ENCODE data around the gene TMEM232.

TMEM232 gene

DNA sequence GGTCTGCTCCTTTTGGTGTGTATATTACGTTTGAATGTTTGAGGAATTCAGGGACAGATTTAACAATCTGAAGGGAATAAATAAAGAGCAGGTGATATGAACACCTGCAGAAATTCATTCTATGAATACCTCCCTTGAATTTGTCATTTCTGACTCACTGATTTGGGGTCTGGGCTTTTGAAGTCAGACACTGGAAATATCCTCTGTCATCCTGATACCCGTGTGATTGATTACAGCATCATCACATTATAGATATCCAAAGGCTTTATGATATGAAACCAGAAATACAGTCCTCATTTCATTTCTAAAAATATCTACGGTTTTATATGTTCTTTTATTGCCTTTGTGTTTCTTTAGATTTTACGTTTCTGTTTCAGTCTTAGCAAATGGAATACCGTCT is 68.5 kb downstream of the TMEM232 start:
- TF ChIP-seq, protein P1, sequence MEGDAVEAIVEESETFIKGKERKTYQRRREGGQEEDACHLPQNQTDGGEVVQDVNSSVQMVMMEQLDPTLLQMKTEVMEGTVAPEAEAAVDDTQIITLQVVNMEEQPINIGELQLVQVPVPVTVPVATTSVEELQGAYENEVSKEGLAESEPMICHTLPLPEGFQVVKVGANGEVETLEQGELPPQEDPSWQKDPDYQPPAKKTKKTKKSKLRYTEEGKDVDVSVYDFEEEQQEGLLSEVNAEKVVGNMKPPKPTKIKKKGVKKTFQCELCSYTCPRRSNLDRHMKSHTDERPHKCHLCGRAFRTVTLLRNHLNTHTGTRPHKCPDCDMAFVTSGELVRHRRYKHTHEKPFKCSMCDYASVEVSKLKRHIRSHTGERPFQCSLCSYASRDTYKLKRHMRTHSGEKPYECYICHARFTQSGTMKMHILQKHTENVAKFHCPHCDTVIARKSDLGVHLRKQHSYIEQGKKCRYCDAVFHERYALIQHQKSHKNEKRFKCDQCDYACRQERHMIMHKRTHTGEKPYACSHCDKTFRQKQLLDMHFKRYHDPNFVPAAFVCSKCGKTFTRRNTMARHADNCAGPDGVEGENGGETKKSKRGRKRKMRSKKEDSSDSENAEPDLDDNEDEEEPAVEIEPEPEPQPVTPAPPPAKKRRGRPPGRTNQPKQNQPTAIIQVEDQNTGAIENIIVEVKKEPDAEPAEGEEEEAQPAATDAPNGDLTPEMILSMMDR (IDR thresholded peaks at IDR 0.05), result no peak

DNA sequence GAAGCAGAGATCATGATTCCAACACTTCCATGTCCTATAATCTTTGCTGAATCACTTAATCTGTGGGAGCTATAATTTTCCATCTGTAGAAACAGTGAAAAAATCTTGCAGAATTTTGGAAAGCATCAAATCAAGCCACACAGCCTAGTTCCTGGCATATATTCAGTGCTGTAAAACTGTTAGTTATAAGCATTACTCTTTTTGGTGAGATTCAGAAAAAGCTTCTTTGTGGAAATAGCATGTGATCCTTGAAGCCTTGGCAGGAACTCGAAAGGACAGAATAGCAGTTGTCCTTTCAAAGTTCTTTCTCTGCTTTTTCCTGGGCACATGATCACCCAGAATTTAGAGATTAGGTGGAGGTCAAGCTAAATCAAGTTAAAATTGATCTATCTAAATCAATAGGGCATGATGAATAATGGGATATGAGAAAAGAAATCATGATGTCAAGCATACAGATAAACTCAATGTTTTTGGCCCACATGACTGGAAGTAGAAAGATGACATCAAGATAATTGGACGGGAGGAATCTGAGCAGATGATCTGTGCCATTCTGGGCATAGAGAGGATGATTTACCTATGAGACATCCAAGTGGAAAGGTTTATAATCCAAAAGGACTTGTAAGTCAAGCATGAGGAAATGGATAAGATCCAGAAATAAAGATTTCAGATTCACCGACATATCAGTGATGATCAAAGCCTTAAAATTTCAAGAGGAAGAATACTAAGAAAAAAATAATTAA is 73.1 kb downstream of the TMEM232 start:
- TF ChIP-seq, protein P1 (IDR thresholded peaks at IDR 0.05), result no peak

DNA sequence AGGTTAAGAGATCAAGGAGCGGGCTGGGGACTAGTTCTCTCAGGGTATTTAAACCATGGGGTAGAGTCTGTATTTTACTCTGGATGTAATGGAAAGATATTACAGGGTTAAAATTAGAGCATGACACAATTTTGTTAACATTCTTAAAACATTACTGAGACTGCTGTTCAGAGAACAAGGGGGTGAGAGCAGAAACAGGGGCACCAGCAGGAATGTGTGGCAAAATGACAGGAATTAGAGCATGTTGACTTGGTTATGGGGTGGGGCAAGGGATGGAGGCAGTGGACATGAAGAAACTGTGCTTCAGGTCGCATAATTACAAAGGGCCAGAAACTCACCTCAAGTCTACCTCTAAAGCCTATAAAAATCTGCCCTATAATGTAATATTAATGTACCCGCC is 75.0 kb downstream of the TMEM232 start:
- TF ChIP-seq, protein P1 (IDR thresholded peaks at IDR 0.05), result no peak

DNA sequence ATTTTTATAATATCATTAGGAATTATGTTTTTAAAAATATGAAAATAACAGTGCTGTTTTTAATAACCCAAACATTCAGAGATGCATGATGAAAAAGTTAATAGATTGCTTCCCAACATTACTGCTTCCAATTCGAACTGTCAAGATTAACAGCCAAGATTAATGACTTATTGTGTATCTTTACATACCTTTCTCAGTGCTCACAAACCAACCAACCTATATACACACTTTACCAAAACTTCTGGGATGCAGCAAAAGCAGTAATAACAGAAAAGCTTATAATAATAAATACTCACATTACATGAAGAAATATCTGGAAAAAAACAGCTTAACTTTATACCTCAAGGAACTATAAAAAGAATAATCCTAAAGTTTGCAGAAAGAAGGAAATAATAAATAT is 82.1 kb downstream of the TMEM232 start:
- TF ChIP-seq, protein P1 (IDR thresholded peaks at IDR 0.05), result no peak

DNA sequence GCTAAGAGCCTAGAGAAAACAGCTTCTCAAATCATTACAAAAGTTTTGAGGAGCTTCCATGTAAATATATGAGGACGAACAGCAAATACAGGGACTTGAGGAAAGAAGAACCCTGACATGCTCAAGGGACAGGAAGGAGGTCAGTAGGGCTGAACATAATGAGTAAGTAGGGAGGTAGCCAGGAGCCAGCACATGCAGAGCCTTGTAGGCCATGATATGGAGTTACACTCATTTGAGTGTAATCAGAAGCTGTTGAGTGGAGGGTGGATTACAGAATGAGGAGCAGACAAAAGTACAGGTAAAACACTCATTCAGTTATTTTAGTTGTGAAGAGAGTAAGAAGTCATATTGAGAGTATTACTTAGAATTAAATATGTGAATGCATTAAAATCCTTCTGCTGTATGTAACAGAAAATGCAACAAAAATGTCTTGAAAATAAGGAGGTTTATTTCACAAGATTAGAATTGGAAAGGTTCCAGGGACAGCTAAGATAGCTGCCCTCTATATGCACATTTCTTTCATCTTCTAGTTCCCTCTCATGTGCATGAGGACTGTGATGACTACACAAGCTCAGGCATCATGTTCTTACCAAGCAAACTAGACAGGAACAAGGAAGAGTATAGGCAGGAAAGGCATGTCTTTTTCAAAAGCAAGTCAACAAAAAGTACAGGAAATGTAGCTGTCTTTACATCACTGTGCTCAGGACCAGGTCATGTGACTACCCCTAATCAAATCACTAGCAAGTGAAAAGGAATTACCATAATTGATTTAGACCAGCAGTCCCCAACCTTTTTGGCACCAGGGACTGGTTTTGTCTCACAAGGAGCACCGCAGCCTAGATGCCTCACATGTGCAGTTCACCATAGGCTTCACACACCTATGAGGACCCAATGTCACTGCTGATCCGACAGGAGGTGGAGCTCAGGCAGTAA is 87.2 kb downstream of the TMEM232 start:
- TF ChIP-seq, protein P1 (IDR thresholded peaks at IDR 0.05), result no peak

DNA sequence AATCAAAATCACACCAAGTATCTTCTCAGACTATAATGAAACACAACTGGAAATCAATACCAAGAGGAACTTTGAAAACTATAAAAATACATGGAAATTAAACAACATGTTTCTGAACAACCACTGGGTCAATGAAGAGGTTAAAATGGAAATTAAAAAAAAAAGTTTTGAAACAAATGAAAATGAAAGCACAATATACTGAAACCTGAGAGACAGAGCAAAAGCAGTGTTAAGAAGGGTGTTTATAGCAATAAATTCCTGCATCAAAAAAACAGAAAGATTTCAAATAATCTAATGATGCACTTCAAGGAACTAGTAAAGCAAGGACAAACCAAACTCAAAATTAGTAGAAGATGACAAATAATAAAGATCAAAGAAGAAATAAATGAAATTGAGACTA is 92.0 kb downstream of the TMEM232 start:
- TF ChIP-seq, protein P1 (IDR thresholded peaks at IDR 0.05), result no peak

DNA sequence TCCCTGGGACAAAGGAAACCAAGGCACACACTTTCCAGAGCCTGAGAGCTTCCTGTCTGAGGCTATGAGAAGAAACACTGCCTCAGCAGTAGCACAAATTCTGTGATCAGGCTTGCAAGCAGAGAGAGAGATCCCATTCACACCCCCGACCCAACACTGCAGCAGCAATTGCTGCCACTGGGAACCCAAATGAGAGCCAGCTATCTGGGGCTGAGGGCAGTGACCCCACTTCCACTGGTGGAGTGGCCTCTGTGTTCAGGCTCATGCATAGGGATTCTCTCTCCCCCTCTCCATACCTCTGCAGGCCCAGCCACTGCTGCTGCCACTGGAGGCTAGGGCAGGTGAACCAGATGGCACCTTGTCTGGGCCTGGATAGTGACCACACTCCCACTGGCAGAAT is 95.2 kb downstream of the TMEM232 start:
- TF ChIP-seq, protein P1 (IDR thresholded peaks at IDR 0.05), result no peak
